Karpas-422 (cell line): ENCODE data around the gene PRPH2. TPM values are rescaled to one million over a fixed set of nuclear protein-coding genes. Genes with fewer than 3 reads are reported as not detected.
A peak's percentile ranks its signal among the peaks of the same experiment; 100 is the strongest.

Experiments used
- DNase-seq: peaks from one replicate; pipeline ENCODE4 v3.0.0-alpha.2; 2015
- H2AFZ ChIP-seq: fragments of 200-600 bp; sonication (generic); 2 replicates; pipeline ENCODE4 v1.6.1; 2014; ENCODE audit warnings: antibody characterized with exemption, low read length, mixed read lengths
- H3K27ac ChIP-seq: fragments of 200-600 bp; sonication (generic); 2 replicates; pipeline ENCODE4 v1.5.1; 2014; ENCODE audit warnings: mild to moderate bottlenecking, low read length, moderate library complexity
- H3K27me3 ChIP-seq: fragments of 200-600 bp; sonication (generic); 2 replicates; pipeline ENCODE4 v1.6.1; 2014; ENCODE audit warnings: low read length, mixed read lengths
- H3K36me3 ChIP-seq: fragments of 200-600 bp; sonication (generic); 2 replicates; pipeline ENCODE4 v1.6.1; 2014; ENCODE audit warnings: low read length, mixed read lengths; ENCODE audit not compliant: insufficient read depth
- H3K4me1 ChIP-seq: fragments of 200-600 bp; sonication (generic); 2 replicates; pipeline ENCODE4 v1.6.1; 2014; ENCODE audit warnings: mild to moderate bottlenecking, low read length, mixed read lengths
- H3K4me2 ChIP-seq: fragments of 200-600 bp; sonication (generic); 2 replicates; pipeline ENCODE4 v1.6.1; 2014; ENCODE audit warnings: low read length, low read depth, mild to moderate bottlenecking; ENCODE audit not compliant: poor library complexity, severe bottlenecking
- H3K4me3 ChIP-seq: fragments of 200-600 bp; sonication (generic); 2 replicates; pipeline ENCODE4 v1.5.1; 2014; ENCODE audit warnings: mild to moderate bottlenecking, antibody characterized with exemption, low read length, mixed read lengths
- H3K79me2 ChIP-seq: fragments of 200-600 bp; sonication (generic); 2 replicates; pipeline ENCODE4 v1.6.1; 2014; ENCODE audit warnings: mild to moderate bottlenecking, low read length, mixed read lengths
- H3K9ac ChIP-seq: fragments of 200-600 bp; sonication (generic); 2 replicates; pipeline ENCODE4 v1.6.0; 2014; ENCODE audit warnings: low read length
- H3K9me2 ChIP-seq: fragments of 200-600 bp; sonication (generic), shearing (Covaris generic); replicated peaks from 2 replicates; pipeline ENCODE4 v1.6.0; 2014; ENCODE audit warnings: mild to moderate bottlenecking, low read length, moderate library complexity; ENCODE audit not compliant: insufficient read depth
- H3K9me3 ChIP-seq: fragments of 300-700, 200-600 bp; sonication (generic); 2 replicates; pipeline ENCODE4 v1.6.1; 2014; ENCODE audit warnings: low read length, mixed read lengths
- H4K20me1 ChIP-seq: fragments of 200-600 bp; sonication (generic); 2 replicates; pipeline ENCODE4 v1.6.1; 2014; ENCODE audit warnings: mild to moderate bottlenecking, antibody characterized with exemption, low read length, low read depth; ENCODE audit not compliant: insufficient read depth
- small RNA-seq: library from RNA; depleted of rRNA; stranded (forward); fragments of <200 nt; gene quantifications from one replicate; pipeline ENCODE3, GENCODE V24; 2014
- total RNA-seq: library from RNA; depleted of rRNA; stranded (reverse); fragments of >200 nt; shearing (Covaris generic); gene quantifications from 2 replicates; pipeline ENCODE4 v1.2.3, GENCODE V29; 2014; ENCODE audit warnings: low replicate concordance; rRNA removed

PRPH2 gene
- total RNA-seq, 1 experiment from 2014 or later: not detected

- H2AFZ ChIP-seq: no peak overlapping the region
These were observed 60.8 kb downstream of the PRPH2 start for GRCh38 chr6:42661540-42662153.

GRCh38 chr6:42659806-42660205 is 62.6 kb downstream of the PRPH2 start:
- H3K36me3 ChIP-seq: peaks cover 54% of the 10 kb centered on the region; the same call in 1 of the 2 replicates
- no peaks in the 10 kb centered on the region for H3K9me3 ChIP-seq
- no peak for DNase-seq

More at GRCh38 chr6:42661540-42662153, 60.8 kb downstream of the PRPH2 start:
- no peaks in the 10 kb centered on the region for H3K9me2 ChIP-seq
- no peaks in the 10 kb centered on the region for H4K20me1 ChIP-seq
- peak overlapping the region; percentile 6 for H3K4me2 ChIP-seq
- H3K27me3 ChIP-seq: no peaks in the 10 kb centered on the region
- DNase-seq: peak; percentile 89
- peak overlapping the region; percentile 52 for H3K27ac ChIP-seq
- no peak overlapping the region for H3K4me3 ChIP-seq
- no peaks in the 10 kb centered on the region for H3K9me3 ChIP-seq
- no peaks in the 10 kb centered on the region for H3K79me2 ChIP-seq
- H3K9ac ChIP-seq: no peak overlapping the region
- H3K36me3 ChIP-seq: peaks cover 66% of the 10 kb centered on the region; the same call in 1 of the 2 replicates
- peaks cover 12% of the 10 kb centered on the region for H3K4me1 ChIP-seq

GRCh38 chr6:42653851-42654250 is 68.5 kb downstream of the PRPH2 start:
- H3K4me2 ChIP-seq: no peak overlapping the region
- no peak overlapping the region for H3K9ac ChIP-seq
- no peak for DNase-seq
- no peaks in the 10 kb centered on the region for H3K27me3 ChIP-seq
- H4K20me1 ChIP-seq: no peaks in the 10 kb centered on the region
- H3K36me3 ChIP-seq: peaks cover 53% of the 10 kb centered on the region
- no peaks in the 10 kb centered on the region for H3K79me2 ChIP-seq
- H3K9me2 ChIP-seq: no peaks in the 10 kb centered on the region
- H3K4me3 ChIP-seq: no peak overlapping the region
- H2AFZ ChIP-seq: no peak overlapping the region
- no peaks in the 10 kb centered on the region for H3K9me3 ChIP-seq
- H3K27ac ChIP-seq: no peak overlapping the region
- peaks cover 7% of the 10 kb centered on the region for H3K4me1 ChIP-seq

More at GRCh38 chr6:42659806-42660205, 62.6 kb downstream of the PRPH2 start:
- H4K20me1 ChIP-seq: no peaks in the 10 kb centered on the region
- H3K9me2 ChIP-seq: no peaks in the 10 kb centered on the region
- no peak overlapping the region for H3K4me3 ChIP-seq
- no peaks in the 10 kb centered on the region for H3K27me3 ChIP-seq
- H3K79me2 ChIP-seq: no peaks in the 10 kb centered on the region
- peaks cover 12% of the 10 kb centered on the region for H3K4me1 ChIP-seq
- no peak overlapping the region for H3K27ac ChIP-seq
- H3K9ac ChIP-seq: no peak overlapping the region
- H3K4me2 ChIP-seq: no peak overlapping the region
- H2AFZ ChIP-seq: no peak overlapping the region

GRCh38 chr6:42652024-42652746 is 70.2 kb downstream of the PRPH2 start:
- H4K20me1 ChIP-seq: no peaks in the 10 kb centered on the region
- no peak overlapping the region for H3K4me2 ChIP-seq
- H3K4me1 ChIP-seq: peaks cover under 1% of the 10 kb centered on the region
- no peaks in the 10 kb centered on the region for H3K9me3 ChIP-seq
- H3K9ac ChIP-seq: no peak overlapping the region
- H3K79me2 ChIP-seq: no peaks in the 10 kb centered on the region
- no peak overlapping the region for H2AFZ ChIP-seq
- DNase-seq: no peak
- H3K27me3 ChIP-seq: no peaks in the 10 kb centered on the region
- peaks cover 47% of the 10 kb centered on the region for H3K36me3 ChIP-seq
- no peaks in the 10 kb centered on the region for H3K9me2 ChIP-seq
- no peak overlapping the region for H3K4me3 ChIP-seq
- no peak overlapping the region for H3K27ac ChIP-seq

Small RNA genes within 50 kb of the gene (small RNA-seq; reads per million reads assigned to genes)
- gene RNU6-890P: not detected

Other genes with a start within 250 kb of the PRPH2 start
- 22.6 and 28.4 TPM in 2 replicates for gene UBR2, start 158.6 kb downstream of the PRPH2 start, total RNA-seq
- gene TBCC, start 23.5 kb upstream of the PRPH2 start, total RNA-seq: 154 and 205 TPM in 2 replicates
- gene BICRAL, start 59.5 kb upstream of the PRPH2 start, total RNA-seq: 8.8 and 16.8 TPM in 2 replicates
- gene RPL7L1, start 157.0 kb upstream of the PRPH2 start, total RNA-seq: 97.6 and 104 TPM in 2 replicates
- not detected in 2 replicates for gene PTCRA, start 193.5 kb upstream of the PRPH2 start, total RNA-seq
- 33.7 and 65.4 TPM in 2 replicates for gene CNPY3, start 206.9 kb upstream of the PRPH2 start, total RNA-seq
- 0.48 and 0.76 TPM in 2 replicates for gene GNMT, start 238.2 kb upstream of the PRPH2 start, total RNA-seq